Activated CD4-positive, alpha-beta memory T cell treated with anti-CD3 and anti-CD28 coated beads, Interleukin-2, amount 10 ng/mL, durations not matched to agents 7 days and 5 days (primary cell): Measurements from ENCODE around the gene GAPDHS. TPM values are rescaled to one million over a fixed set of nuclear protein-coding genes. Genes with fewer than 3 reads are reported as not detected.

Experiments
- CTCF ChIA-PET: fragments of 350-600 bp; sonication (Branson Sonifier 250); formaldehyde crosslinking; loops from one replicate; lab custom pipeline; 2021; ENCODE audit warnings: antibody characterized with exemption, inconsistent platforms; lab: Charles Lee
- POLR2A ChIA-PET: fragments of 350-600 bp; sonication (Branson Sonifier 250); formaldehyde crosslinking; loops from one replicate; lab custom pipeline; 2021; ENCODE audit warnings: antibody characterized with exemption; lab: Charles Lee
- DNase-seq: peaks from one replicate; pipeline ENCODE4 v3.0.0-alpha.2; 2020
- H3K27ac Mint-ChIP-seq: one replicate; pipeline ENCODE4 v1.8.0; 2021; ENCODE audit warnings: mild to moderate bottlenecking, mixed read lengths
- H3K27me3 Mint-ChIP-seq: one replicate; pipeline ENCODE4 v1.8.0; 2021; ENCODE audit warnings: mixed read lengths
- H3K36me3 Mint-ChIP-seq: one replicate; pipeline ENCODE4 v1.8.0; 2021; ENCODE audit warnings: low read depth, mixed read lengths
- H3K4me1 Mint-ChIP-seq: one replicate; pipeline ENCODE4 v1.8.0; 2021; ENCODE audit warnings: mixed read lengths
- H3K4me3 Mint-ChIP-seq: one replicate; pipeline ENCODE4 v1.8.0; 2021; ENCODE audit warnings: mild to moderate bottlenecking, mixed read lengths
- H3K9me3 Mint-ChIP-seq: one replicate; pipeline ENCODE4 v1.8.0; 2021; ENCODE audit warnings: mixed read lengths
- total RNA-seq, 2 experiments: library from RNA; stranded (reverse); gene quantifications; one replicate each; pipeline ENCODE4 v1.2.3, GENCODE V29; 2021

GAPDHS gene
- total RNA-seq, 2 experiments from 2014 or later: not detected

DNA sequence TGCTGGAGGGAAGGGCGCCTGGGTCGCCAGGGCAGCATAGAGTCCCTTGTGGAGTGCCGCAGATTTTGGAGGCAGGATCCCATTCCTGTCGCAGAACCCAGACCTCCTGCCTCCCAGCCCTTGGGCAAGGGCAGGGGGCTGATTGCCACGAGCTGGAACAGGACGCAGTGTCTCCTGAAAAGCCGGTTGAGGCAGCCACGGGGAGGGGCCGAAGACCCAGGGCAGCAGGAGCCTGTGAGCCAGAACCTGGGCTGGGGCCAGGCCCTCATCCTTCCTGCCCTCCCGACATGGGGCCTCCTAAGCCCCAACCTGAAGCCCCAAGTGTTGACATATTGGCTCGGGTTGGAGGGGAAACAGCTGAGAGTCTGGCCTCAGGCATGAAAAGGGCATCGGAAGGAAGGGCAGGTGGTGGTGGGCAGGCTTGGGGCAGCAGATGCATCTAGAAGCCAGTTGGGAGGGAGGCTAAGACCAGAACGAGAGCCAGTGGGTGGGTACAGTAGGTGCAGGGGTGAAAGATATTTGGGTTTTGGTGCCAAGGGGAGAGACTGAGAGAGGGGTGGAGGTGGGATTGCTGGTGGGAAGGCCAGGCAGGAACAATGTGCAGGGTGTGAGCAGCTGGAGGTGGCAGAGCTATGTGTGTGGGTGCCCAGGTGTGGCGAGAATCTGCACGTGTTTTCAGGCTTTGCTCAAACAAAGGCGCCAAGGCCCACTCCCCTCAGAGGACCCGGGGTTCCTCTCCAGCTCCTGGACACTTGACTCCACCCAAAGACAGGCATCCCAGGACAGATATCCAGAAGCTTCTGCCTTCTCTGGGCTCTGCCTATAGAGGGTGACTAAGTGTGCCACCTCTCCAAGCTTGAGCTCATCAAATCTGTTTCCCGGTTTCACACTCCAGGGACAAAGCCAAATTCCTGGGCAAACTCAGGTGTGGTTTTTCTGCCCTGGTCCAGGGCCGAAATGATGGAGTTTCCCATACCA lies 3.7 kb upstream of the GAPDHS start:
- CTCF ChIA-PET: interaction anchor here (1.2 kb wide), 1 partner anchor 19 kb away, joined by 3 read pairs; no protein-coding TSS in a partner anchor
- Mint-ChIP-seq H3K36me3 (no peaks in the 10 kb centered on the region), H3K4me3 (no peak overlapping the region), H3K9me3 (no peaks in the 10 kb centered on the region), H3K4me1 (peaks cover 10% of the 10 kb centered on the region), H3K27me3 (peaks cover 39% of the 10 kb centered on the region), H3K27ac (no peak overlapping the region)
- no peak for DNase-seq
- POLR2A ChIA-PET: no interaction called here

DNA sequence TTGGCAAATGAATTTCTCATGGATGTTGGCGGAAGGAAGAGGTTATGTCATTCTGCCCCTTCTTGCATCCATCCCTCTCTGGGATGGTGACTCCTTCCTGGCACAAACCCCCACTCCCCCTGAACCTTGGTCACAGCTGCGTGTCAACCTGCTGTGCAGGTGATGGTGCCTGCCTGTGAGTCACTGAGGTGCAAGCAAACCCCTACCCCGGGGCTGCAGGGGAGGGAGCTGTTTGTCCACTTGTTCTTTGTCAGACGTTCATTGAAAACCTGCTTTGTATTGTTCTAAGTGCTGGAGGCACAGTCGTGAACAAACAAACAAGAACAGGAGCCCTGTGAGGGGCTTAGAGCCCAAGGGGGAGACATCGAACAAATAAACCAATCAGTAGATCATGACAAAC lies 2.0 kb upstream of the GAPDHS start:
- no peak overlapping the region for H3K4me3 Mint-ChIP-seq

DNA sequence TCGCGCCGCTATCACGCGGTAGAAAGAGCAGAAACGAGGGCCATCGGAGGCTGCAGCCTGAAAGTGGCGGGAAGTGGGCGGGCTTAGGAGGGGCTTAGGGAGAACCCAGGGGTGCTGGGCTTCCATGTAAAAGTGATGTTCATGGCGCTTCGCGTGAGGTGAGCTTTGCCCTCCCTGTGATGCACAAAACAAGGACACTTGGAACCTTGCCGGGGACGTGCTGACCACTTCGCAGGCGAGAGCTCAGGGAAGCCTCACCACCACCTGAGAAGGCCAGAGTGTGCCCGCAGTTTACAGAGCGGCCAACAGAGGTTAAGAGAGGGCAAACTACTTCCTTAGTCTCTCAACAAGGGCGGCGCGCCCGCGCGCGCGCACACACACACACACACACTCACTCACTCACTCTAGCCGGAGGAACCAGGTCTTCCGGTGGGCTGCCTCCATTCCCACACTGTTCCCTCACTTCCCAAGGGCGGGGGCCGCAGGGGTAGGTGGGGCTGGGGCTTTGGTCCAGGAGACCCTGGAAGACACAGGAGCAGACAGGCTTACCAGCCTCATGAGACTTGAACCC lies 651 bp downstream of the GAPDHS start:
- H3K27me3 Mint-ChIP-seq: peaks cover 30% of the 10 kb centered on the region
- H3K4me3 Mint-ChIP-seq: peak overlapping the region; percentile 42
- peaks cover 12% of the 10 kb centered on the region for H3K4me1 Mint-ChIP-seq
- no peaks in the 10 kb centered on the region for H3K9me3 Mint-ChIP-seq
- no peak overlapping the region for H3K27ac Mint-ChIP-seq
- ChIA-PET POLR2A (no interaction called here), CTCF (no interaction called here)
- peak; percentile 62 for DNase-seq
- H3K36me3 Mint-ChIP-seq: no peaks in the 10 kb centered on the region

More for the DNA sequence above, 2.0 kb upstream of the GAPDHS start:
- ChIA-PET POLR2A (no interaction called here), CTCF (interaction anchor here (1.4 kb wide), 1 partner anchor 14 kb away, joined by 5 read pairs; no protein-coding TSS in a partner anchor)
- Mint-ChIP-seq H3K36me3 (no peaks in the 10 kb centered on the region), H3K9me3 (no peaks in the 10 kb centered on the region), H3K27me3 (peaks cover 37% of the 10 kb centered on the region), H3K4me1 (peaks cover 12% of the 10 kb centered on the region), H3K27ac (no peak overlapping the region)
- DNase-seq: no peak

DNA sequence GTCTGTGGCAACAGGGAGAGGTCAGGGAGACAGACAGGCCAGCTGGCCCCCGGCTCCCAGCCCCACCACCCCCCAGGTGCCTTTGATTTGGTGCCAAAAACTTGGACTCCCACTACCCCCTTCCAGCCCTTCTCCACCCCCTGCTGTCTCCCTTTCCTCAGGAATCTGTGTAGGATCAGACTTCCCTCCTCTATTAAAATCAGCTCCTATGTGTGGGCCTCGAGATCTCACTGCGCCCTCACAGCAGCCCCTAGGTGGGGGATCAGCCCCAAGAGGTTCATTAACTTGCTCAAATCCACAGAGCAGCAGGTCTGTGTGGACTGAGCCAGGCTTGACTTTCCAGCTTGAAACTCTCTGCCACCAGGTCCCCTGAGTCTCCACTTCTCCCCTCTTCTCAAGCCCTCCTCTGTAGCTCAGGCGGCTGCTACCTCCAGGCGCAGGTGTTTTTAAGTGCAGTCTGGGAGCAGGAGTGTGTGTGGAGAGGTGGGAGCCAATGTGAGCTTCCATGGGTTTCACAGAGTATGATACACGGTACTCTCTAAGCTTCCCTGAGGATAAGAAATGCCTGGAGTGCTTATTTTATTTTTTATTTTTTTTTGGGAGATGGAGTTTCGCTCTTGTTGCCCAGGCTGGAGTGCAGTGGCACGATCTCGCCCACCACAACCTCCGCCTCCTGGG lies 1.7 kb downstream of the GAPDHS start:
- no peak for DNase-seq
- Mint-ChIP-seq H3K4me1 (peaks cover 12% of the 10 kb centered on the region), H3K27me3 (peaks cover 23% of the 10 kb centered on the region), H3K27ac (no peak overlapping the region), H3K36me3 (no peaks in the 10 kb centered on the region), H3K4me3 (no peak overlapping the region), H3K9me3 (no peaks in the 10 kb centered on the region)
- POLR2A ChIA-PET: interaction anchor here (0.9 kb wide), 1 partner anchor 9 kb away, joined by 3 read pairs; no protein-coding TSS in a partner anchor
- CTCF ChIA-PET: interaction anchor here (1.4 kb wide), 1 partner anchor 13 kb away, joined by 7 read pairs; no protein-coding TSS in a partner anchor

DNA sequence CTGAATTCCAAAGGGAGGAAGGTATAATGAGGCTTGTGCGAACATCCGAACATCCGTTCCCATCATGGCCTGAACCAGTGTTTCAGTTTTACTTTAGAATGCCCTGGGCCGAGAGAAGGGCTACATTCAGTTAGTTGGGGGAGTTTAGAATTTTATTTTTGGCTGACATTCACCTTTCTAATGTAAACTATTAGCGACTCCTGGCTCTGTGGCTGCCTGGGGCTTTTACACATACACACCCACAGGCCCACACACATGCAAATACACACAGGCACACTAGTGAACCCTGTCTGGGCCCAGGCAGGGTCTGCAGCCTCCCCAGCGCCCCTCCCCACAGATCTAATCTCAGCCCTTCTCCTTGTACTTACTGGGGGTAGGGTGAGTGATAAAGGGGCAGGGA lies 6.1 kb downstream of the GAPDHS start:
- peaks cover 3% of the 10 kb centered on the region for H3K27me3 Mint-ChIP-seq
- no peaks in the 10 kb centered on the region for H3K9me3 Mint-ChIP-seq
- peaks cover 7% of the 10 kb centered on the region for H3K4me1 Mint-ChIP-seq
- no peaks in the 10 kb centered on the region for H3K36me3 Mint-ChIP-seq
- DNase-seq: no peak
- ChIA-PET CTCF (no interaction called here), POLR2A (no interaction called here)
- H3K27ac Mint-ChIP-seq: no peak overlapping the region
- H3K4me3 Mint-ChIP-seq: no peak overlapping the region

DNA sequence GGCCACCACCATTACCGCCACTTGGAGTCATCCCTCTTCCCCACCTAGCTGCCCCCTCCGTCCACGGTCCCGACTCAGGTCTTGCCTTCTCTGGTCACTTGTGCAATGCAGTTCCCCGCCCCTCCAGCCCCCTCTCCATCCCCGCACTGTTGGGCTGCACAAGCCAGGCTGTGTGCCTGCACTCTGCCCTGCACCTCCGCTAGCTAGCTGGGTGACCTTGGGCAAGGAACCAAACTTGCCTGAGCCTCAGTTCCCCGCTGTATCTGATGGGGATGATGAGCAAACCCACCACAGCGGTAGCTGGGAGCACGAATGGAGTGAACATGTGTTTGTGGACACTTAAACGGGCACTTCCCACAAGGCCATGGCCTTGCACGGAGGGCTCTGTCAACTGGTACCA lies 6.6 kb downstream of the GAPDHS start:
- Mint-ChIP-seq H3K27ac (no peak overlapping the region), H3K4me1 (peaks cover 11% of the 10 kb centered on the region), H3K36me3 (no peaks in the 10 kb centered on the region), H3K27me3 (peaks cover 3% of the 10 kb centered on the region), H3K9me3 (no peaks in the 10 kb centered on the region), H3K4me3 (no peak overlapping the region)
- CTCF ChIA-PET: no interaction called here
- POLR2A ChIA-PET: no interaction called here
- no peak for DNase-seq

DNA sequence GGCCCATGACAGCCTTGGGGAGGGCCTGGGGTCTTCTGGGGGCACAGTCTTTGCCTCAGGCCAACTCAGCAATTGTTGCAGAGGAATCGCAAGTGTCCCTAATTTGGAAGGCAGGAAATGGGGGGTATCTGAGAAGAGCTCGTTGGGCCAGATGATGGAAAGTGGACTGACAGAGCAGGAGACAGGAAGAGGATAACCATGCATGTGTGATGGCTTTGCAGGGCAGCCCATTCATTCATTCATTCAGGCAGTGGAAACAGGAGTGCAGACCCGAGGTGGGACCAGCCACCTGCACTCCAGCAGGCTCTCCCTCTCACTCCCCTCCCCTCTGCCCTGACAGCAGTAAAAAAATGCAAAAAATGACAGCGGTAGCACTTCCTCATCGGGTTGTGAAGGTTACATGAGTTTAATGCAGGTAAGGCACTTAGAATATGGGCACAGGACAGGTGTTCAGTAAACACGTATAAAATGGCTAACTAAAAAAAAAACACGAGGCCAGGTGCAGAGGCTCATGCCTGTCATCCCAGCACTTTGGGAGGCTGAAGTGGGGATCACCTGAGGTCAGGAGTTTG lies 7.2 kb downstream of the GAPDHS start:
- Mint-ChIP-seq H3K36me3 (no peaks in the 10 kb centered on the region), H3K4me3 (no peak overlapping the region), H3K27me3 (no peaks in the 10 kb centered on the region), H3K9me3 (no peaks in the 10 kb centered on the region), H3K4me1 (peaks cover 12% of the 10 kb centered on the region), H3K27ac (no peak overlapping the region)
- CTCF ChIA-PET: no interaction called here
- DNase-seq: no peak
- POLR2A ChIA-PET: no interaction called here

DNA sequence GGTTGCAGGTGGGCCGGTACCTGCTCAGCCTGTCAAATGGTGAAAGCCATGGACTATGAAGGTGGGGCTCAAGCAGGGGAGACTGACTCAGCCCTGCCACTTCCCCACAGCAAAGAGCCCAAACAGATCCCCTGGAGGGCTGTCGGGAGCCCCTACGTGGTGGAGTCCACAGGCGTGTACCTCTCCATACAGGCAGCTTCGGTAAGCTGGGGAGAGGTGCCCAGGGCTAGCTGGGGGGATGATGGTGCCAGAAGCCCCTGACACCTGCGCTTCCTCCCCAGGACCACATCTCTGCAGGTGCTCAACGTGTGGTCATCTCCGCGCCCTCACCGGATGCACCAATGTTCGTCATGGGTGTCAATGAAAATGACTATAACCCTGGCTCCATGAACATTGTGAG lies 9.0 kb downstream of the GAPDHS start:
- Mint-ChIP-seq H3K36me3 (no peaks in the 10 kb centered on the region), H3K4me1 (peaks cover 24% of the 10 kb centered on the region), H3K27me3 (no peaks in the 10 kb centered on the region), H3K27ac (no peak overlapping the region), H3K4me3 (no peak overlapping the region), H3K9me3 (no peaks in the 10 kb centered on the region)
- POLR2A ChIA-PET: no interaction called here
- DNase-seq: no peak
- CTCF ChIA-PET: no interaction called here

DNA sequence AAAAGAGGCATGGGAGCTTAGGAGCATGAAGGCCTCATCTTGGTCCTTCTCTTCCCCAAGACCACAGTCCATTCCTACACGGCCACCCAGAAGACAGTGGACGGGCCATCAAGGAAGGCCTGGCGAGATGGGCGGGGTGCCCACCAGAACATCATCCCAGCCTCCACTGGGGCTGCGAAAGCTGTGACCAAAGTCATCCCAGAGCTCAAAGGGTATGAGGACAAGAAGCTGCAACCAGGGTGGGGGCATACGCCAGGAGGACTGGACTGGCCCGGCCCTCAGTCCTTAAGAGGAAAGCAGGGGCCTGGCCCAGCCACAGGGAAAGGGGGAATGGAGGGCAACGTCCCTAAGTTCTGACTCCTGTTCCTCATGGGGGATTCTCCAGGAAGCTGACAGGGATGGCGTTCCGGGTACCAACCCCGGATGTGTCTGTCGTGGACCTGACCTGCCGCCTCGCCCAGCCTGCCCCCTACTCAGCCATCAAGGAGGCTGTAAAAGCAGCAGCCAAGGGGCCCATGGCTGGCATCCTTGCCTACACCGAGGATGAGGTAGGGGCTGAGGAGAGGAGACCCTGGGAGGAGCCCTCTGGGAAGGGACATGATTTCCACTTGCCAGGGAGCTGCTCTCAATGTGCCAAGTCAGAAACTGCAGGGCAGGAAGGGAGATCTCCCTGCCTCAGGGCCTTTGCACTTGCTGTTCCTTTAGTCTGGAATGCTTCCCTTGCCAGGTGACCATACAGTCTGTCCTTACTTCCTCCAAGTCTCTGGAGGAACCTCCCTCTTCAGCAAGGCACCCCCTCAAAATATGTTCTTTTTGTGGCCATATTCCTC lies 10.2 kb downstream of the GAPDHS start:
- POLR2A ChIA-PET: interaction anchor here (1.2 to 1.3 kb wide), 3 partner anchors 8 to 101 kb away, joined by 3 to 5 read pairs (median 4); partner anchors contain the start of gene HAUS5

DNA sequence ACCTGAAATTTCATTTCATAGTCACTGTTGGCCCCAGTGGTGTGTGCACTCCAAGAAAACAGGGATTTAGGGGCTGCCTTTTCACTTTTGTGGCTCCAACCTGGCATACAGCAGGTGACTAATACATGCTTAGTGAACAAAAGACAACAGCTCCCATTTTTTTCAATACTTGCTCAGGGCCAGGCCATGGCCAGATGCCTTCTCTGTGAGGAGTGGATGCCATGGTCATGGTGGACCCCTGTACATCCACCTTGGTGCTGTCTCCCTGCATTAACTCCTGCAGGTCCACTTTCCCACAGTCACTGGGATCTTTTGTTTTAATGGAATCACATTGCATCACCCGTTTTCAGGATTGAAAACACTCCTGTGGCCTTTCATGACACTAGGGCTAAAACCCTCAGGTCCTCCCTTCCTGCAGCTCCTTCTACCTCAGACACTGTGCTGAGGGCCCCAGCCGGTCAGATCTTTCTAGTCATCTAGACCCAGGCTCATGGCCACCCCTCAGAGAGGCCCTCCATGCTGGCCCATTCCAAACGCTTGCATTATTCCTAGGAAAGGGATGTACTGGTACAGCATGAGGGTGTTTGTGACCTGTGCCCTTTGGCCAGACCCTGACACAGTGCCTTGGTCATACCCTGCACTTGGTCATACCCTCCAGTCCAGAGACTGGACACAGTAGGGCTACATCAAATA lies 11.0 kb downstream of the GAPDHS start:
- Mint-ChIP-seq H3K27ac (peak overlapping the region; percentile 33), H3K9me3 (no peaks in the 10 kb centered on the region), H3K36me3 (peaks cover 3% of the 10 kb centered on the region), H3K4me1 (peaks cover 32% of the 10 kb centered on the region), H3K4me3 (peak overlapping the region; percentile 87), H3K27me3 (no peaks in the 10 kb centered on the region)
- ChIA-PET CTCF (no interaction called here), POLR2A (interaction anchor here (0.9 to 1.3 kb wide), 4 partner anchors 9 to 100 kb away, joined by 3 to 5 read pairs (median 4); partner anchors contain the start of gene HAUS5)
- no peak for DNase-seq

More for the DNA sequence above, 10.2 kb downstream of the GAPDHS start:
- H3K36me3 Mint-ChIP-seq: no peaks in the 10 kb centered on the region
- CTCF ChIA-PET: no interaction called here
- H3K27me3 Mint-ChIP-seq: no peaks in the 10 kb centered on the region
- H3K4me3 Mint-ChIP-seq: peak overlapping the region; percentile 87
- DNase-seq: no peak
- peaks cover 28% of the 10 kb centered on the region for H3K4me1 Mint-ChIP-seq
- no peak overlapping the region for H3K27ac Mint-ChIP-seq
- no peaks in the 10 kb centered on the region for H3K9me3 Mint-ChIP-seq

DNA sequence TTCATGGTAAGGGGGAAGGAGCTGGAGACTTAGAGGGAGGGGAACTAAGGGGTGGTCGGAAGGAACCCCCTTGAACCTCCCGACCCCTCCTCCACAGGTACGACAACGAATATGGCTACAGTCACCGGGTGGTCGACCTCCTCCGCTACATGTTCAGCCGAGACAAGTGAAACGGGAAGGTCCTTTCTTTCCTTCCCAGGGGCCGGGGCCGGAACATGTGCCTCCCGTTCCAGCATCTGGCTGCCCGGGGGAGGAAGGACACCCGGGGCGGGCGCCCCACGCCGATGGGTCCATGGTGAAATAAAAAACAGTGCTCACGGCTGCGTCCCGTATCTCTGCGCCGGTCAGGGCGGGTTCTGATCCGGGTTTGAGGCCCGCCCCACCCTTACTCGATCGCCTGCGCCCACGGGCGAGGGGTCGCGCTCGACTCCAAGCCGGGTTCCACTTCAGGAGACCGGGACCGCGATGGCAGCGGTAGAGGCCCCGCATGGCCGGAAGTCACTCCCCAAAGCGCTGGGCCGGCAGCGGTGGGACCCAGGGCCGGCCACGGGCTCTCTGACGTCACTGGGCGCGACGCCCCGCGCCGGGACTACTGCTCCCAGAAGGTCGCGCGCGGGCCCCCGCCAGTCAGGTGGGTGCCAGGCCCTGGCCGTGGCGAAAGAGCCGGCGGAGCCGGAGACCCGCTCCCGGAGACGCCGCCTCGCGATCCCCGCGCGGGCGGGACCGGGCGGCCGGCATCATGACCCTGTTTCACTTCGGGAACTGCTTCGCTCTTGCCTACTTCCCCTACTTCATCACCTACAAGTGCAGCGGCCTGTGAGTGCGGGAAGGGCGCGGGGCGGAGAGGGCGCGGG lies 12.0 kb downstream of the GAPDHS start, which contains the start of gene TMEM147:
TMEM147 (plus strand) TSS at position 626 of the 854 bp plus-strand sequence; CDS start at position 740, 114 bp downstream.
- CTCF ChIA-PET: no interaction called here
- Mint-ChIP-seq H3K27me3 (no peaks in the 10 kb centered on the region), H3K4me1 (peaks cover 33% of the 10 kb centered on the region), H3K36me3 (peaks cover 3% of the 10 kb centered on the region), H3K27ac (peak within 1 kb of the TSS; percentile 73), H3K4me3 (peak within 1 kb of the TSS; percentile 87), H3K9me3 (no peaks in the 10 kb centered on the region)
- peak; percentile 87 for DNase-seq
- POLR2A ChIA-PET: interaction anchor here (0.9 to 1.3 kb wide), 4 partner anchors 10 to 99 kb away, joined by 3 to 5 read pairs (median 4); partner anchors contain the start of gene HAUS5
